Limb (tissue), 2 donors: ENCODE results near the gene FRMD6.
"Not testable (repeated sequence)": the region's sequence is repeated elsewhere in the genome, so short reads cannot be mapped to it uniquely, and the experiment has no call there.

Source experiments
- DNase-seq, 2 donors: peaks; one replicate each; pipeline ENCODE4 v3.0.0-alpha.2; 2016; ENCODE audit errors: extremely low spot score in 2 of 2

The FRMD6 gene

GRCh38 chr14:51628238-51628637, 23.5 kb upstream of the FRMD6 start:
- DNase-seq, result no peak

- no peak for DNase-seq
These were observed 20.7 kb upstream of the FRMD6 start for GRCh38 chr14:51630987-51631386.

GRCh38 chr14:51633298-51633697, 18.4 kb upstream of the FRMD6 start:
- not testable (repeated sequence) for DNase-seq

- DNase-seq, result no peak
These were observed 15.6 kb upstream of the FRMD6 start for GRCh38 chr14:51636109-51636508.

- no peak for DNase-seq
These were observed 13.4 kb upstream of the FRMD6 start for GRCh38 chr14:51638071-51638944.

- DNase-seq, result no peak
These were observed 11.9 kb upstream of the FRMD6 start for GRCh38 chr14:51639668-51640316.

GRCh38 chr14:51643140-51643539, 8.6 kb upstream of the FRMD6 start:
- no peak for DNase-seq

GRCh38 chr14:51644217-51644933, 7.3 kb upstream of the FRMD6 start:
- DNase-seq, result no peak

- DNase-seq, result no peak
These were observed 3.4 kb upstream of the FRMD6 start for GRCh38 chr14:51648296-51648695.

- DNase-seq, result no peak
These were observed 858 bp upstream of the FRMD6 start for GRCh38 chr14:51650716-51651387.

- no peak for DNase-seq
These were observed 713 bp downstream of the FRMD6 start for GRCh38 chr14:51652168-51653078.

GRCh38 chr14:51653079-51653774, 1.5 kb downstream of the FRMD6 start:
- DNase-seq, result peak in 1 of 2 donors; percentile 85

GRCh38 chr14:51653775-51654532, 2.2 kb downstream of the FRMD6 start:
- DNase-seq, result peak in 1 of 2 donors; percentile 30

- peak in 1 of 2 donors; percentile 59 for DNase-seq
These were observed 2.8 kb downstream of the FRMD6 start for GRCh38 chr14:51654533-51654845.

- no peak for DNase-seq
These were observed 6.1 kb downstream of the FRMD6 start for GRCh38 chr14:51657762-51658161.

GRCh38 chr14:51658441-51659173, 6.9 kb downstream of the FRMD6 start:
- DNase-seq, result no peak

GRCh38 chr14:51660741-51661140, 9.0 kb downstream of the FRMD6 start:
- no peak for DNase-seq

GRCh38 chr14:51661504-51661903, 9.8 kb downstream of the FRMD6 start:
- DNase-seq, result no peak
